H1 (cell line): ENCODE results near the gene CDH26. TPM values are rescaled to one million over a fixed set of nuclear protein-coding genes. Genes with fewer than 3 reads are reported as not detected.

Experiments used
- CTCF ChIA-PET: fragments of 300-600 bp; sonication (Branson Sonifier 250); formaldehyde crosslinking; loops from one replicate; lab custom pipeline; 2021; ENCODE audit not compliant: partially characterized antibody; lab: Charles Lee
- POLR2A ChIA-PET: fragments of 300-600 bp; sonication (Branson Sonifier 250); formaldehyde crosslinking; loops from one replicate; lab custom pipeline; 2021; ENCODE audit warnings: inconsistent platforms; ENCODE audit not compliant: partially characterized antibody; lab: Charles Lee
- DNase-seq, 2 experiments: peaks; one replicate each; pipeline versions ENCODE4 v3.0.0 to v3.0.0-alpha.2; 2010 to 2022; ENCODE audit warnings: low spot score in 2 of 2, low read depth in 1 of 2, mixed read lengths in 1 of 2
- FAIRE-seq: peaks from 2 replicates; lab custom pipeline; 2011; peaks lifted over from hg19 to GRCh38; lab: Jason Lieb, UNC
- H2AFZ ChIP-seq: 2 replicates; pipeline ENCODE4 v1.8.1; 2012; ENCODE audit warnings: low read length, inconsistent platforms
- H2AK5ac ChIP-seq: 2 replicates; pipeline ENCODE4 v1.6.1; 2013; ENCODE audit warnings: low read depth, low read length
- H2BK120ac ChIP-seq: replicated peaks from 2 replicates; pipeline ENCODE3; 2013; ENCODE audit warnings: low read depth, low read length, inconsistent platforms
- H2BK12ac ChIP-seq: 2 replicates; pipeline ENCODE4 v1.6.1; 2013; ENCODE audit warnings: low read depth, low read length
- H2BK15ac ChIP-seq: 2 replicates; pipeline ENCODE4 v1.6.1; 2013; ENCODE audit warnings: low read length
- H2BK20ac ChIP-seq: 2 replicates; pipeline ENCODE4 v1.6.1; 2013; ENCODE audit warnings: low read length
- H2BK5ac ChIP-seq: 2 replicates; pipeline ENCODE4 v1.6.1; 2013; ENCODE audit warnings: low read depth, low read length
- H3K14ac ChIP-seq: 2 replicates; pipeline ENCODE4 v1.6.1; 2013; ENCODE audit warnings: inconsistent platforms; ENCODE audit not compliant: insufficient read length
- H3K18ac ChIP-seq: 2 replicates; pipeline ENCODE4 v1.6.1; 2013; ENCODE audit warnings: low read length; ENCODE audit errors: extremely low read depth
- H3K23ac ChIP-seq: 2 replicates; pipeline ENCODE4 v1.6.1; 2013; ENCODE audit warnings: inconsistent platforms; ENCODE audit not compliant: insufficient read length
- H3K23me2 ChIP-seq: 2 replicates; pipeline ENCODE4 v1.6.1; 2013; ENCODE audit warnings: low read depth, low read length
- H3K27ac ChIP-seq: 2 replicates; pipeline ENCODE4 v1.6.1; 2011; ENCODE audit warnings: low read depth, low read length, inconsistent platforms
- H3K27me3 ChIP-seq, 4 experiments: replicated peaks in 1 of 4; 1 replicate in 1 of 4; 2 replicates in 3 of 4; pipeline versions ENCODE4 v1.6.1 to v1.8.1; 2011 to 2013; ENCODE audit warnings: low read length in 3 of 4, mild to moderate bottlenecking in 3 of 4, inconsistent platforms in 2 of 4, mixed read lengths in 2 of 4, moderate library complexity in 1 of 4; ENCODE audit not compliant: control insufficient read depth in 3 of 4, insufficient read depth in 3 of 4; ENCODE audit errors: extremely low read depth in 1 of 4
- H3K36me3 ChIP-seq, 4 experiments: 2 replicates each; pipeline versions ENCODE4 v1.6.1 to v1.8.1; 2011 to 2013; ENCODE audit warnings: mild to moderate bottlenecking in 4 of 4, low read length in 3 of 4, moderate library complexity in 2 of 4, control low read depth in 1 of 4, inconsistent platforms in 1 of 4; ENCODE audit not compliant: insufficient read depth in 4 of 4, control insufficient read depth in 2 of 4
- H3K4ac ChIP-seq: replicated peaks from 2 replicates; pipeline ENCODE3; 2013; ENCODE audit warnings: low read length, low read depth, mixed read lengths, inconsistent platforms; ENCODE audit not compliant: insufficient read length
- H3K4me1 ChIP-seq, 4 experiments: replicated peaks in 1 of 4; 1 replicate in 1 of 4; 2 replicates in 3 of 4; pipeline versions ENCODE4 v1.6.1 to v1.8.1; 2011 to 2013; ENCODE audit warnings: low read length in 3 of 4, inconsistent platforms in 2 of 4, mixed read lengths in 1 of 4; ENCODE audit not compliant: insufficient read depth in 4 of 4, control insufficient read depth in 3 of 4
- H3K4me2 ChIP-seq, 2 experiments: 2 replicates each; pipeline versions ENCODE4 v1.6.1 to v1.8.1; 2011 to 2013; ENCODE audit warnings: low read depth in 2 of 2, low read length in 2 of 2, control low read depth in 1 of 2, inconsistent platforms in 1 of 2, mild to moderate bottlenecking in 1 of 2; ENCODE audit not compliant: insufficient read depth in 1 of 2
- H3K4me3 ChIP-seq, 4 experiments: fragments of 200-600, 300-600 bp in 1 of 4; sonication (generic), shearing (Covaris generic), sonication (Bioruptor Twin) in 1 of 4; 2 replicates each; pipeline versions ENCODE4 v1.5.1 to v1.8.1; 2011 to 2016; ENCODE audit warnings: low read length in 4 of 4, low read depth in 3 of 4, control low read depth in 2 of 4, inconsistent platforms in 2 of 4, mild to moderate bottlenecking in 2 of 4, mixed read lengths in 1 of 4, moderate library complexity in 1 of 4; ENCODE audit not compliant: insufficient read depth in 2 of 4; ENCODE audit errors: extremely low read depth in 1 of 4
- H3K56ac ChIP-seq: replicated peaks from 2 replicates; pipeline ENCODE3; 2013; ENCODE audit warnings: low read depth, mild to moderate bottlenecking, mixed read lengths, low read length, inconsistent platforms; ENCODE audit not compliant: insufficient read length
- H3K79me1 ChIP-seq: 2 replicates; pipeline ENCODE4 v1.6.1; 2013; ENCODE audit warnings: low read depth, low read length, control low read depth
- H3K79me2 ChIP-seq, 2 experiments: 2 replicates each; pipeline versions ENCODE4 v1.6.1 to v1.8.1; 2012 to 2013; ENCODE audit warnings: low read length in 2 of 2, mild to moderate bottlenecking in 2 of 2, inconsistent platforms in 1 of 2; ENCODE audit not compliant: insufficient read depth in 2 of 2, control insufficient read depth in 1 of 2
- H3K9ac ChIP-seq, 4 experiments: replicated peaks in 1 of 4; 1 replicate in 1 of 4; 2 replicates in 3 of 4; pipeline versions ENCODE4 v1.6.1 to v1.8.1; 2011 to 2013; ENCODE audit warnings: low read depth in 3 of 4, low read length in 3 of 4, control low read depth in 2 of 4, mild to moderate bottlenecking in 2 of 4, moderate library complexity in 2 of 4, inconsistent platforms in 1 of 4; ENCODE audit errors: extremely low read depth in 1 of 4
- H3K9me3 ChIP-seq, 2 experiments: 2 replicates each; pipeline versions ENCODE4 v1.6.1 to v1.8.1; 2012 to 2013; ENCODE audit warnings: mild to moderate bottlenecking in 2 of 2, moderate library complexity in 2 of 2, control low read depth in 1 of 2, inconsistent platforms in 1 of 2, low read depth in 1 of 2, low read length in 1 of 2, mixed read lengths in 1 of 2; ENCODE audit not compliant: insufficient read depth in 2 of 2
- H4K20me1 ChIP-seq, 2 experiments: replicated peaks in 1 of 2; 2 replicates each; pipeline versions ENCODE3 to v1.8.1; 2011 to 2013; ENCODE audit warnings: inconsistent platforms in 2 of 2, low read length in 2 of 2, mild to moderate bottlenecking in 1 of 2; ENCODE audit not compliant: insufficient read depth in 2 of 2, control insufficient read depth in 1 of 2
- H4K5ac ChIP-seq: 2 replicates; pipeline ENCODE4 v1.6.1; 2013; ENCODE audit warnings: low read length, low read depth, mixed read lengths, inconsistent platforms; ENCODE audit not compliant: insufficient read length
- H4K8ac ChIP-seq: 2 replicates; pipeline ENCODE4 v1.8.0; 2013; ENCODE audit warnings: mild to moderate bottlenecking, moderate library complexity, low read length, inconsistent platforms; ENCODE audit not compliant: insufficient read depth; ENCODE audit errors: extremely low read depth
- H4K91ac ChIP-seq: replicated peaks from 2 replicates; pipeline ENCODE3; 2013; ENCODE audit warnings: low read length, mixed read lengths, inconsistent platforms; ENCODE audit not compliant: insufficient read length
- ASH2L ChIP-seq: fragments of 200-600, 300-600 bp; sonication (generic); IDR thresholded peaks from one replicate; pipeline ENCODE4 v1.7.1; 2017; ENCODE audit warnings: low read length
- CEBPB ChIP-seq: IDR thresholded peaks from 2 replicates; pipeline ENCODE4 v1.6.1; 2012; ENCODE audit warnings: low read depth, low read length
- CHD1 ChIP-seq: IDR thresholded peaks from 2 replicates; pipeline ENCODE4 v1.6.1; 2012; ENCODE audit warnings: low read depth, low read length, improper control_type of control experiment
- HDAC2 ChIP-seq, 2 experiments: fragments of 300-600 bp in 1 of 2; sonication (generic) in 1 of 2; IDR thresholded peaks; 2 replicates each; pipeline ENCODE4 v1.6.1; 2011 to 2012; ENCODE audit warnings: low read depth in 2 of 2, low read length in 2 of 2, mild to moderate bottlenecking in 2 of 2, moderate library complexity in 2 of 2, borderline replicate concordance in 1 of 2, inconsistent platforms in 1 of 2
- HDAC6 ChIP-seq: IDR thresholded peaks from one replicate; pipeline ENCODE4 v1.7.1; 2012; ENCODE audit warnings: low read depth, mild to moderate bottlenecking, inconsistent platforms, low read length, moderate library complexity
- JUND ChIP-seq: IDR thresholded peaks from 2 replicates; pipeline ENCODE4 v1.6.1; 2011; ENCODE audit warnings: mild to moderate bottlenecking, improper control_type of control experiment, low read length
- KDM5A ChIP-seq: fragments of 200-600 bp; IDR thresholded peaks from 2 replicates; pipeline ENCODE4 v1.7.1; 2012; ENCODE audit warnings: mild to moderate bottlenecking, low read length, inconsistent platforms, mixed read lengths
- NANOG ChIP-seq: IDR thresholded peaks from 2 replicates; pipeline ENCODE4 v1.6.1; 2011; ENCODE audit warnings: low read length, low read depth, mild to moderate bottlenecking, inconsistent platforms; ENCODE audit not compliant: insufficient read depth, poor library complexity, severe bottlenecking
- RNF2 ChIP-seq: fragments of 200-900, 300-1000 bp; sonication (generic); IDR thresholded peaks from 2 replicates; pipeline ENCODE4 v1.7.1; 2016; ENCODE audit warnings: borderline replicate concordance, low read depth, mild to moderate bottlenecking, antibody characterized with exemption, low read length; ENCODE audit not compliant: poor library complexity, severe bottlenecking; ENCODE audit errors: missing control alignments
- SAP30 ChIP-seq: fragments of 300-600 bp; sonication (generic); IDR thresholded peaks from 2 replicates; pipeline ENCODE4 v1.7.1; 2012; ENCODE audit warnings: low read length, moderate library complexity, mild to moderate bottlenecking, inconsistent platforms; ENCODE audit not compliant: insufficient read depth, insufficient replicate concordance
- SP1 ChIP-seq: IDR thresholded peaks from 2 replicates; pipeline ENCODE4 v1.6.1; 2011; ENCODE audit warnings: low read depth, low read length
- USF2 ChIP-seq: IDR thresholded peaks from 2 replicates; pipeline ENCODE4 v1.6.1; 2011; ENCODE audit warnings: low read length, improper control_type of control experiment
- WGBS, 2 experiments: shearing (Covaris generic) in 1 of 2; methylation state at CpG; one replicate each; pipeline versions ENCODE4 v1.1.6 to v1.1.7; 2013 to 2015; ENCODE audit warnings: low lambda C conversion rate in 2 of 2, mixed read lengths in 2 of 2, inconsistent platforms in 1 of 2, low coverage in 1 of 2, missing lambda C conversion rate in 1 of 2; ENCODE audit not compliant: insufficient replicate concordance in 2 of 2, insufficient coverage in 1 of 2, insufficient read length in 1 of 2; ENCODE audit errors: extremely low coverage in 1 of 2, missing lambda C conversion rate in 1 of 2; 5-methylcytosine and 5-hydroxymethylcytosine counted together
- polyA plus RNA-seq, 7 experiments: library from polyadenylated mRNA; depleted of rRNA in 3 of 7; stranded (reverse) in 5 of 7; unstranded in 2 of 7; fragments of >200 nt in 5 of 7; fragments of 200-250 nt in 2 of 7; gene quantifications; 1 replicate in 5 of 7; 2 replicates in 1 of 7; 4 replicates in 1 of 7; pipeline versions ENCODE4 v1.2.1 to v1.2.3, GENCODE V29; 2011 to 2013; ENCODE audit warnings: missing spikeins in 2 of 7, mixed read lengths in 2 of 7
- total RNA-seq: library from RNA; stranded (reverse); fragmentation: NEBNext Ultra II Directional; extraction: Animal tissue kit (Norgen Biotek cat#: 25700); gene quantifications from 2 replicates; pipeline ENCODE4 v1.2.1, GENCODE V29; 2021

The CDH26 gene
- total and polyA plus RNA-seq, 2 of the 8 experiments (the other 6 are each of a cell fraction or from before 2014, with no cell fraction given), result 1.5 to 1.7 TPM

DNA sequence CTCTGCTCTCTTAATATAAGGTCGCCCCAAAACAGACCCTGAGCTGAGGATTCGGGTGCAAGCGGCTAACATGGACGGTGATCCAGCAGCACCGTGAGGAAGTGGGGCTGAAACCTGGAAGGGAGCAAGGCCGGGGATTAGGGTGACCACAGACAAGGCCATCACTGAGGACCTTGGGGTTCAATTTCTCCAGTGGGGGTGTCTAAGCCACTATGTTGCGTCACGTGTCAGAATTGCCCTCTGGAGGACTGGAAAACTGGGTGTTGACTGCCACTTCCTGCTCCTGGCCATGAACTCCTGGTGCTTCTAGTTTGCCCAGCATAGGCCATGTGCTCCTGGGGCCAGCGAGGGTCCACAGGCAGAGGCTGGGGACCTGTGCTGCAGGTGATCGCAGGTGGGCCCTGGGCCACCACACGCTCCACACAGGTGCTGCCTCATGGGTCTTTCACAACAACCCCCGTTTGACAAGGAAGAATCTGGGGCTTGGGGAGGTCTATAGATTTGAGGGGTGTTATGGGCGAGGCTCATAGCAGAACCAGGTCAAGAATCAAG is 101.9 kb downstream of the CDH26 start:
- no peaks in the 10 kb centered on the region for H3K9me3 ChIP-seq
- H2AFZ ChIP-seq, result no peak overlapping the region
- no peak overlapping the region for H3K4ac ChIP-seq
- H2AK5ac ChIP-seq, result no peak overlapping the region
- H3K4me3 ChIP-seq, result no peak overlapping the region
- H3K9ac ChIP-seq, result no peak overlapping the region
- no peak overlapping the region for H4K8ac ChIP-seq
- H3K4me1 ChIP-seq, result peaks cover 2 to 11% (median 7%) of the 10 kb centered on the region in 4 experiments; a peak in 6 of 7 replicates
- no peaks in the 10 kb centered on the region for H3K79me1 ChIP-seq
- POLR2A ChIA-PET, result no interaction called here
- TF ChIP-seq NANOG (no peak), ASH2L (no peak), KDM5A (no peak), SAP30 (no peak), SP1 (no peak), HDAC2 (IDR thresholded peaks at IDR 0.05; ENCODE audit: borderline replicate concordance in 1 of 2, low read depth in 2 of 2, low read length in 2 of 2) (no peak), HDAC6 (no peak), USF2 (no peak), RNF2 (no peak), CEBPB (no peak), CHD1 (no peak), JUND (no peak)
- H2BK120ac ChIP-seq, result no peak overlapping the region
- H4K91ac ChIP-seq, result no peak overlapping the region
- no peak for DNase-seq
- no peak overlapping the region for H3K4me2 ChIP-seq
- no peak overlapping the region for H3K27ac ChIP-seq
- WGBS, 2 experiments, result 92% methylated on average over 13 of the region's 13 CpGs; no CpG with 5 or more reads in 1 of the 2 experiments
- H3K18ac ChIP-seq, result no peak overlapping the region
- no peak for FAIRE-seq
- no peak overlapping the region for H3K56ac ChIP-seq
- no peak overlapping the region for H2BK20ac ChIP-seq
- CTCF ChIA-PET, result no interaction called here
- H3K27me3 ChIP-seq, result no peaks in the 10 kb centered on the region
- H4K5ac ChIP-seq, result no peak overlapping the region
- no peak overlapping the region for H3K23ac ChIP-seq
- H3K14ac ChIP-seq, result no peak overlapping the region
- no peak overlapping the region for H2BK12ac ChIP-seq
- H2BK5ac ChIP-seq, result no peak overlapping the region
- H3K23me2 ChIP-seq, result no peaks in the 10 kb centered on the region
- H3K36me3 ChIP-seq, result no peaks in the 10 kb centered on the region
- H4K20me1 ChIP-seq, result no peaks in the 10 kb centered on the region
- H3K79me2 ChIP-seq, result no peaks in the 10 kb centered on the region
- H2BK15ac ChIP-seq, result no peak overlapping the region
